ENCODE results near the gene MACROD2.

The MACROD2 gene

DNA sequence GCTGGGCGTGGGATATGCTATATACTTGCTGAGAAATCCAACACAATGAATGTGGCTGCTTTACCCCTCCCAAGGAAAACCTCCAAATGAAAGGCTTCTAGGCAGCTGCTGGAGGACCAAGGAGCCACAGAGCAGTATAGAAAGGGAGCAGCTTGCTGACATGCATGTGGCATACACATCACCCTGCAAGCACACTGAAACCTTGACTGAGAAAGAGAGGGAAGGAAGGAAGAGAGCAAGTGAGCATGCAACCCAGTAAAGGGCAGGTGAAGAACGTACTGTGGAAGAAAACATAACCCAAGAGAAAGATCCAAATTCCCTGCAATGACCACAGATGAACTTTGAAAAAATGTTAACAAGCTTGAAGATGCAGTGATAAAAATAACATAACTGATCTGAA lies 2034.9 kb downstream of the MACROD2 start:
- DNase-seq: no peak

DNA sequence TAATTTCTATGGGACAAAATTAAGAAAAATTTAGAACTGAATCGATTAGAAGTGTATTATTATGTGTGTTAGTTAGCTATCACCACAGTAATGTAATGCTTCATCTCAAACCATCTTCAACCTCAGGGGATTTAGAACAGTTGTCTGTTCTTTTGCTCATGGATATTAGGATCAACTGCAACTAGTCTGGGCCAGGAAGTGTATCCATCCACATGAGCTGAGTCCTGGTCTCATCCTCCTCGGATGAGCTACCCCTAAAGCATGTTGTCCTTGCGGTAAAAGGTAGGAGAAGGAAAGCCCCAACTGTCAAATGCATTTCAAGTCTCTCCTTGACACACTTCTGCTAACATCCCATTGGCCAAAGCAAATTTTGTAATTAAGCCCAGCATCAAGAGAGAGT lies 2040.3 kb downstream of the MACROD2 start:
- DNase-seq: no peak

GRCh38 chr20:16036331-16036730 lies 2041.0 kb downstream of the MACROD2 start:
- no peak for DNase-seq

DNA sequence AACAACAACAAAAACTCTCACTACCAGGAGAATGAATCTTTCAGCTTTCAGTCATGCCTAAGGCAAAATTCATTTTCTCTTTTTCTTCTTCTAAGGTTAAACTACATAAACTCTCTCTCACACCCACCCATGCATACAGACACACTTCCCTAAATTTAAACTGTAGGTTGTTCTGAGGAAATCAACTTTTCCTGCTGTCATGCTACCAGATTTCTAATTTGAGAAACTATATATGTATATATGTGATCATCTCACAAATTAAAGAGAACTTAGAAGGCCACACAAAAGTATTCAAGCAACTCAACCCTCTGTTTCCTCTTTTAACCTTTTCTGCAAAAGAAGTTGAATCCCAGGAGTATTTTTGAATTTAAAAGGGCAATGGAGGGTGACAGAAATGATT lies 2045.4 kb downstream of the MACROD2 start:
- no peak for DNase-seq

DNA sequence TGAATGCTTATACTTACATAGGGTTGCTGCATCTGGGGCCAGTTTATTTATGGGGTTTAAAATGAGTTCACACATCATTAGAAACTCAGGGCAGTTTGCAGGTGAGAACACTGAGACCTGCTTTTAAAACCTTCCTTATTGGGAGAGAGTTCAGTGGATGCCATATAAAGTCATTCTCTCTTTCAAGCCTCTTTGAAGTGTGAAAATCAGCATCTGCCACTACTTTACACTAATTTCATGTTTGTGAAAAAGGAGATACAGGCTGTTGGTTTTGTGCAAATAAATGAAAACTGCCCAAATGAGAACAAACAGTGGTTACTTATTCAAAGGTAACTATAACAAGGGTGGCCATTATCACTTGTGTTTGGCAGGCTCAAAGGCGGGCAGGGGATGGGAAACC lies 2047.4 kb downstream of the MACROD2 start:
- no peak for DNase-seq

- DNase-seq: no peak
These were observed 2048.6 kb downstream of the MACROD2 start for GRCh38 chr20:16043931-16044330.

- DNase-seq: no peak
These were observed 2053.6 kb downstream of the MACROD2 start for GRCh38 chr20:16048876-16049275.

- no peak for DNase-seq
These were observed 2054.3 kb downstream of the MACROD2 start for GRCh38 chr20:16049529-16050093.

GRCh38 chr20:16050366-16050765 lies 2055.1 kb downstream of the MACROD2 start:
- DNase-seq: no peak

- no peak for DNase-seq
These were observed 2056.7 kb downstream of the MACROD2 start for GRCh38 chr20:16051968-16052367.

- no peak for DNase-seq
These were observed 2057.1 kb downstream of the MACROD2 start for GRCh38 chr20:16052456-16052855.

DNA sequence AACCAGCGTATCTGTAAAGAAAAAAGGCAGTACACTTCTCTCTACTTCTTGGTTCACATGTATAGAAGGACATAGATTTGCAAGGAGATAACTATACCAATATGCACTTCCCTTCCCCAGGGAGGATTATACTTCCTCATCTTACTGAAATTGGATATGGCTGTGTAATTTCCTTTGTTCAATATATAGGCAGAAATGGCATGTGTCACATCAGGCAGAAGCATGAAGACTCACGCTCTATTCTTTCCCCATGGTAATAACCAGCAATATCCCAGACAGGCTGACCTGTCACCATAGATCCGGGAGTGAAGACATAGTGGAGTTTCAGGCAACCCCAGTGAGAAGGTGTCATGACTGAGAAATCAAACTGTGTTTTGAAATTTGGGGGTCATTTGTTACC lies 2059.7 kb downstream of the MACROD2 start:
- DNase-seq: no peak

- no peak for DNase-seq
These were observed 2062.3 kb downstream of the MACROD2 start for GRCh38 chr20:16057651-16058050.

GRCh38 chr20:16058268-16058667 lies 2063.0 kb downstream of the MACROD2 start:
- DNase-seq: no peak

DNA sequence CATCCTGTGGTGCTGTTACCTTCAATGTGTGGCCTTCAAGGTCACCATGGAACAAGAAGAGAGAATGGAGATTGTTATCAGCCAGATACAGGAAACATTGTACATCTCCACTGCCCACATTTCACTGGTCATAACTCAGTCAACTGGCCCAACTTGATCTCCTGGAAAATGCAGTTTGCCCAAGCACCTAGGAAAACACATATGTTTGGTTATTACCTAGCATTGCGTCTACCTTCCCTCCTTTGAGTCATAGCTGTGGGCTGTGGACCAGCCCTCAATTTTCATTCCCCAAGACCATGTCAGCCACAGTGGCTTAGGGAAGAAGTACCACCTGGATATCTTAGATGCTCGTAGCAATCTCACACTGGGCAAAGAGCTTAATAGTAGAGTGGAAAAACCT lies 2064.5 kb downstream of the MACROD2 start:
- no peak for DNase-seq

DNA sequence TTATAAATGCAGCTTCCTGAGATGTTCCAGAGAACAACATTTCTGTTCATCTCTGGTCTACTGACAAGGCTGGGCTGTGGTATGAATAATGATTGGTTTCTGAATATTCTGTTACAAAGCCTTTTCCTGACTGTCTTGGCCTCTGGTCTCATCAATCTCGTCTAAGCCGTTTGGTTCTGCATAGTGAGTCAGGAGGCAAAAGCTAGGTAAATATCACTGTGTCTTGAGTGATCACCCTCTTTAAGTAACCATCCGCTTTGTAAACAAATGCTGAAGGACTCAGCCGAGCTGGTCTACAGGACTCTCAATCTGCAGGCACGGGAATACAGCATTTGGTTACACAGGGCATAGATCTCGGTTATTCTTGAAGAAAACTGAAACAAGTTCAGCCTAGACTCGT lies 2066.0 kb downstream of the MACROD2 start:
- no peak for DNase-seq

DNA sequence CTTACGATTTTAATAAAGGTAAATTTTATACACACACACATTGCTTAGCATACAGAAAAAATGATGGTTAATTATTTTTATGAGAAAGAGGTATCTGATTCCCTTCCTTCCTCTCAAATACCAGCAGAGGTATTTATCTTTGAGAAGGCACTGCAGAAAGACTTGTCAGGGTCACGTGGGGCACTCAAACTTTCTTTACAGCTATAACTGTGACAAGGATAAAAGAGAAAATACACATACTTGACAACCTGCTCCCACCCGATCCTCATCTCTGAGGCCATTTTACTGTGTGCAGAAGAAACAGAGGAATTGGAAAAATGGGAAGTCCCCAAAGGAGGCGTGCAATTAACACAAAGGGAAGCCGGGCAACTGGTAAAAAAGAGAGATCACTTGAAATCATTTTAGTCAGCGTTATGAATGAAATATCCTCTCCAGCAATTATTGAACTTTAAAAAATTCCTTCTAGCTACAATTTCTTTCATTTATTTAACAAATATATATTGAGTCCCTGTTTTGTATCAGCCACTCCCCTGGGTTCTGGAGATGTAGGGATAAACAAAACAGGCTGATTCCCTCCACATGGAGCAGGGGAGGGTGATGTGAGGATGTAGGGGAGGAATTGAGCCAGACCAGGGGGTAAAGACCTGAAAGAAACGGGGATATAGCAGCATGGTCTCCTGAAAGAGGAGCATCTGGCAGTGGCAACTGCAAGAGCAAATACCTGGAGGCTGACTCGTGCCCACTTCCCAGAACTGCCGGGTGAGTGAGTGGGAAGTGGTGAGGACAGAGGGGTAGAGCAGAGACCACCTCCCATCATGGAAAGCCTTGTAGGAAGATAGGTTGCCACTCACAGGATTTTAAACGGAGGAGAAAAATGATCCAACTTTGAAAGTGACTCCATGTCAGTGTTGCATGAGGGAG lies 2067.6 kb downstream of the MACROD2 start:
- DNase-seq: no peak

GRCh38 chr20:16063881-16064280 lies 2068.6 kb downstream of the MACROD2 start:
- DNase-seq: no peak

DNA sequence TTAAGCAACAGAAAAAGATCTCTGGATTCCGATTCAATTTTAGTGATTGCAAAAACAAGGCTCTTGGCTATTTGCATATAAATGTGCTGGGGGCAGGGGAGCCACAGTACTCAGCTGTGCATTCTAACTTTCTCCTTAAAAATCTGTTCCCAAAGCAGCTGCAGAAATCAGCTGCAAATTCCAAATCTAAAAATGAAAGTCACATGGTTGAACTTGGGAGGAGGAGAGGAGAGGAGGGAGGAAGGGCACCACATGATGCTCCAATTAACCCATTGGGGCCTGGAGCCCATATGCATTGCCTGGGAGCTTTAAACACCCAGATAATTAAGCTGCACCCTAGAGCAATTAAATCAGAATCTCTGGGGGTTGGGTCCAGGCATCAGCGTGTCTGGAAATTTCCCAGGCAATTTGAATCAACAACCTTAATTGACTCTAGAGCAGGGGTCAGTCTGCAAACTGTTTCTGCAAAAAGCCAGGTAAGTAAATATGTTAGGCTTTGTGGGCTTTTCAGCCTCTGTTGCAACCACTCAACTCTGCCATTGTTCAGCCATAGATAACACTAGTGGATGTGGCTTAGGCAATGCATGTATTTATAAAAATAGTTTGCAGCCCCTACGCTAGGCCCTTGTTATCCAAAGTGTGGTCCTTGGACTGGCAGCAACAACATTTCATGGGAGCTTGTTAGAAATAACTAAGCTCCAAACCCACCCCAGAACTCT lies 2069.8 kb downstream of the MACROD2 start:
- no peak for DNase-seq

- no peak for DNase-seq
These were observed 2071.3 kb downstream of the MACROD2 start for GRCh38 chr20:16066571-16066970.

GRCh38 chr20:16069389-16070010 lies 2074.2 kb downstream of the MACROD2 start:
- DNase-seq: no peak

- DNase-seq: no peak
These were observed 2076.9 kb downstream of the MACROD2 start for GRCh38 chr20:16072220-16072619.

- DNase-seq: no peak
These were observed 2083.0 kb downstream of the MACROD2 start for GRCh38 chr20:16078172-16078898.

Measured in NCI-H2107 (cell line).